IPS-18a (cell line): ENCODE data around the gene ANKRD37.
A peak's percentile ranks its signal among the peaks of the same experiment; 100 is the strongest.

Source experiments
- H3K27ac ChIP-seq: one replicate; pipeline ENCODE4 v1.5.1; 2013; ENCODE audit warnings: low read length
- H3K27me3 ChIP-seq: one replicate; pipeline ENCODE4 v1.6.1; 2013; ENCODE audit warnings: mild to moderate bottlenecking, low read length; ENCODE audit not compliant: control insufficient read depth, insufficient read depth
- H3K36me3 ChIP-seq: one replicate; pipeline ENCODE4 v1.6.1; 2013; ENCODE audit warnings: low read depth, low read length; ENCODE audit not compliant: control insufficient read depth
- H3K4me1 ChIP-seq: one replicate; pipeline ENCODE4 v1.6.1; 2013; ENCODE audit warnings: low read depth, low read length; ENCODE audit not compliant: control insufficient read depth
- H3K4me3 ChIP-seq: one replicate; pipeline ENCODE4 v1.5.1; 2013; ENCODE audit warnings: low read length
- H3K9ac ChIP-seq: one replicate; pipeline ENCODE4 v1.6.1; 2013; ENCODE audit warnings: mild to moderate bottlenecking, low read length, moderate library complexity
- H3K9me3 ChIP-seq: one replicate; pipeline ENCODE4 v1.6.1; 2013; ENCODE audit warnings: low read depth, low read length; ENCODE audit not compliant: control insufficient read depth

The ANKRD37 gene

DNA sequence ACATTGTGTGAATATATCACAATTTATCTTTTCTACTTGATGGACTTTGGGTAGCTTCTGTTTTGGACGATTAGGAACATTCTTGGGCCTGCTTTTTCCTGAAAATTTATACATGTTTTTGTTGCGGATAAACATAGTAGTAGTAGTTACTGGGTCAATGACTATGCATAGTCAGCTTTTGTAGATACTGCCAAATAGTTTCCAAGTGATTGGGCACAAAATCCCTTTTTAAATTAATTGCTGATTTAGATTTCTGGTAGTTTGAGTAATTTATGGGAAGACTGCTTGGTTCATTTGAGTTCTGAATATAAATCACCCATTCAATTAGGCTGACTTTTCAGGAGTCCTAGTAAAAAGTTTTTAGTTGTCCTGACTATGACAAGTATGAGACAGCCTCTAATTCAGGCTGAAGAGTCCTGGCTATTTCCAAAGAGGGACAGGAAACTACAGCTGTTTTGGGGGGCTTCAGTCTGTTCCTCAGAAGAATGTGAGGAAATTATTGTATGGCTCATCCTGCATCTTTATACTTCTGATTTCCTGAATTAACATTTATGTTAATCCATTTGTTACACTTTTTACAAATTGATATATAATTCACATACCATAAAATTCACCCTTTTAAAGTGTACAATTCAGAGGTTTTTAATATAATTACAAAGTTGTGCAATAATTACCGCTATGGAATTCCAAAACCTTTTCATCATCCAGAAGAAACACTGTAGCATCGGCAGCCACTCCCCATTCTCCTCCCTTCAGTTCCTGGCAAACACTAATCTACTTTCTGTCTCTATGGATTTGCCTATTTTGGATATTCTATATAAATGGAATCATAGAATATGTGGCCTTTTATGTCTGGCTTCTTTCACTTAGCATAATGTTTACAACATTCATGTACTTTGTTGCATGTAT lies 15.1 kb upstream of the ANKRD37 start:
- Histone ChIP-seq H3K4me3 (no peak overlapping the region), H3K9ac (no peak overlapping the region), H3K9me3 (peaks cover 5% of the 10 kb centered on the region), H3K36me3 (no peaks in the 10 kb centered on the region), H3K4me1 (no peaks in the 10 kb centered on the region), H3K27me3 (no peaks in the 10 kb centered on the region), H3K27ac (no peak overlapping the region)

DNA sequence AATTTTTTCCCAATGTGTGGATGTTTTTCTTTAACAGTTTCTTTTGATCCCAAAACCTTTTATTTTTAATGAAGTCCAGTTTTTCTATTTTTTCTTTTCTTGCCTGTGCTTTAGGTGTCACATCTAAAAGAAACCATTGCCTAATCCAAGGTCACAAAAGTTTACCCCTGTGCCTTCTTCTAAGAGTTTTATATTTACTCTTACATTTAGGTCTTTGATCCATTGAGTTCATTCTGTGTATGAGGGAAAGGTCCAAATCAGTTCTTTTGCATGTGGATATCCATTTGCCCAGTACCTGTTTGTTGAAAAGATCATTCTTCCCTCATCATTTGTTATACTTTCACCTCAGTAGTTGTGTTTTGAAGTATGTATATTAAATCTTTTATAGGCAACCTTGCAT lies 13.9 kb upstream of the ANKRD37 start:
- Histone ChIP-seq H3K4me3 (no peak overlapping the region), H3K9me3 (peaks cover 5% of the 10 kb centered on the region), H3K27me3 (no peaks in the 10 kb centered on the region), H3K9ac (no peak overlapping the region), H3K27ac (no peak overlapping the region), H3K4me1 (no peaks in the 10 kb centered on the region), H3K36me3 (no peaks in the 10 kb centered on the region)

GRCh38 chr4:185383451-185383850 lies 13.2 kb upstream of the ANKRD37 start:
- H3K9me3 ChIP-seq: peaks cover 5% of the 10 kb centered on the region
- no peak overlapping the region for H3K4me3 ChIP-seq
- no peaks in the 10 kb centered on the region for H3K4me1 ChIP-seq
- no peaks in the 10 kb centered on the region for H3K36me3 ChIP-seq
- H3K27ac ChIP-seq: no peak overlapping the region
- H3K27me3 ChIP-seq: no peaks in the 10 kb centered on the region
- no peak overlapping the region for H3K9ac ChIP-seq

GRCh38 chr4:185384061-185384460 lies 12.6 kb upstream of the ANKRD37 start:
- Histone ChIP-seq H3K27me3 (no peaks in the 10 kb centered on the region), H3K36me3 (no peaks in the 10 kb centered on the region), H3K4me3 (no peak overlapping the region), H3K4me1 (no peaks in the 10 kb centered on the region), H3K9me3 (peaks cover 5% of the 10 kb centered on the region), H3K27ac (no peak overlapping the region), H3K9ac (no peak overlapping the region)

DNA sequence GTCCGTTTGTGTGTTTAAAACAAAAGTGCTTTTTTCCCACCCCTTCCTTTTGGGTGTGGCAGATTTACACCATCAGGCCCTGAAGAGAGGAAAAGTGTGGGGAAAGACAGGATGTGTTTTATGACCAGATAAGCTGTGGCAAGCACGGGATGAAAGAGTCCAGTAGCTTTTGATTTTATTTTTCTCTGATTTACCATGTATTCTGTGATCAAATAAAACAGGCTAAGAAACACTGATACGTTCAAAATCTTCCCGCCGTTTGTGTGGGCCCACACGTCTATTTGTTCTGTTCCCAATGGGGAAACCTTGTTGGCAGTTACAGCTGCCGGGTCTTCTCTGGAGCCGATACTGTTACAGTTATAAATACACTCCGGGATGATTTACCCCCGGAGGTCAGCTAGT lies 11.7 kb upstream of the ANKRD37 start:
- no peaks in the 10 kb centered on the region for H3K36me3 ChIP-seq
- H3K4me1 ChIP-seq: no peaks in the 10 kb centered on the region
- no peak overlapping the region for H3K27ac ChIP-seq
- no peak overlapping the region for H3K9ac ChIP-seq
- H3K27me3 ChIP-seq: no peaks in the 10 kb centered on the region
- peaks cover 5% of the 10 kb centered on the region for H3K9me3 ChIP-seq
- no peak overlapping the region for H3K4me3 ChIP-seq

DNA sequence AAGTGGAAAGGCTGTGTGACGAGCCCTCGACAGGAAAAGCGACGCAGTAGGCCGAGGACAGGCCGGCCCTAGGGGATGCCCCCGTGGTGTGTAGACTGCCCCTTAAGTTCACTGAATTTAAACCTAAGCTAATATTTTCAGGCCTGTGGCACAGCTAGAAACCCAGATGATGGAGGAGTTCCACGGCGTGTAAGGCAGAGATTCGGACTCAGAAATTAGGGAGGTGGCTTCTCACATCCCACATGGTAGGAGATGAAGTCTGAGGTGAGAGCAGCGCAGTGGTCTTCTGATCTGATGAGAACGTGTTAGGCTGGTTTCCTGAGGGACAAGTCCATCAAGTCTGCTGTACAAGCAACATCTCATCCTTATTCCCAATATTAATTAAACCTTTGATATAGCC lies 8.7 kb upstream of the ANKRD37 start:
- Histone ChIP-seq H3K4me3 (no peak overlapping the region), H3K4me1 (no peaks in the 10 kb centered on the region), H3K9me3 (no peaks in the 10 kb centered on the region), H3K9ac (no peak overlapping the region), H3K27me3 (no peaks in the 10 kb centered on the region), H3K36me3 (no peaks in the 10 kb centered on the region), H3K27ac (no peak overlapping the region)

DNA sequence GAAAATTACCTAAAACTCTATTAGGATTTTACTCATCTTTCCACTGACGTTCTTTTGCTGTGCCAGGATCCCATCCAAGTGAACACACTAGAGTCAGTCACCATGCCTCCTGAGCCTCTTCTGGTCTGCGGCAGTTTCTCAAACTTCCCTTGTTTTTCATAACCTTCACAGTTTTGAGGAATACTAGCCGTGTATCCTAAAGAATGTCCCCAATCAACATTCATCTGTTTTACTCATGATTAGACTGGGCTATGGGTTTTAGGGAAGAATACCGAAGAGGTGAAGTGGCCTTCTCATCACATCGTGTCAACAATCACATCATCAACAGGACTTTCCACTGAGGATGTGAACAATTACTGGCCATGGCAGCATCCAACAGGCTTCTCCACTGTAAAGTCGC lies 5.7 kb upstream of the ANKRD37 start:
- H3K4me1 ChIP-seq: no peaks in the 10 kb centered on the region
- H3K9ac ChIP-seq: no peak overlapping the region
- no peaks in the 10 kb centered on the region for H3K9me3 ChIP-seq
- H3K4me3 ChIP-seq: no peak overlapping the region
- no peak overlapping the region for H3K27ac ChIP-seq
- no peaks in the 10 kb centered on the region for H3K36me3 ChIP-seq
- peaks cover 14% of the 10 kb centered on the region for H3K27me3 ChIP-seq

- Histone ChIP-seq H3K4me3 (no peak overlapping the region), H3K27me3 (peaks cover 14% of the 10 kb centered on the region), H3K36me3 (no peaks in the 10 kb centered on the region), H3K9me3 (no peaks in the 10 kb centered on the region), H3K4me1 (peaks cover 1% of the 10 kb centered on the region), H3K9ac (no peak overlapping the region), H3K27ac (no peak overlapping the region)
Observed at GRCh38 chr4:185392156-185392555, 4.5 kb upstream of the ANKRD37 start.

GRCh38 chr4:185394568-185395237 lies 1.9 kb upstream of the ANKRD37 start:
- Histone ChIP-seq H3K4me1 (peaks cover 5% of the 10 kb centered on the region), H3K9ac (no peak overlapping the region), H3K9me3 (no peaks in the 10 kb centered on the region), H3K27me3 (peaks cover 19% of the 10 kb centered on the region), H3K4me3 (no peak overlapping the region), H3K36me3 (peaks cover 3% of the 10 kb centered on the region), H3K27ac (no peak overlapping the region)

- Histone ChIP-seq H3K27me3 (peaks cover 19% of the 10 kb centered on the region), H3K36me3 (peaks cover 7% of the 10 kb centered on the region), H3K4me3 (peak within 1 kb of the TSS; percentile 71), H3K4me1 (peaks cover 5% of the 10 kb centered on the region), H3K27ac (no peak within 1 kb of the TSS), H3K9ac (peak within 1 kb of the TSS; percentile 43), H3K9me3 (no peaks in the 10 kb centered on the region)
Observed at GRCh38 chr4:185395238-185395955, 1.2 kb upstream of the ANKRD37 start, which contains the start of gene LRP2BP. Gene LRP2BP, minus strand, starts transcription at chr4:185395924. Its CDS starts 17,738 bp downstream, at chr4:185378186.

GRCh38 chr4:185395956-185396723 lies 501 bp upstream of the ANKRD37 start:
- peaks cover 7% of the 10 kb centered on the region for H3K36me3 ChIP-seq
- H3K9ac ChIP-seq: peak overlapping the region; percentile 43
- no peak overlapping the region for H3K27ac ChIP-seq
- no peaks in the 10 kb centered on the region for H3K9me3 ChIP-seq
- peaks cover 5% of the 10 kb centered on the region for H3K4me1 ChIP-seq
- H3K4me3 ChIP-seq: peak overlapping the region; percentile 71
- peaks cover 19% of the 10 kb centered on the region for H3K27me3 ChIP-seq
